H1 (cell line): ENCODE results near the gene TEAD1. TPM values are rescaled to one million over a fixed set of nuclear protein-coding genes. Genes with fewer than 3 reads are reported as not detected.

ENCODE experiments used
- CEBPB ChIP-seq: IDR thresholded peaks from 2 replicates; pipeline ENCODE4 v1.6.1; 2012; ENCODE audit warnings: low read depth, low read length
- CHD2 ChIP-seq: IDR thresholded peaks from 2 replicates; pipeline ENCODE4 v1.6.1; 2012; ENCODE audit warnings: low read length, improper control_type of control experiment
- EGR1 ChIP-seq: IDR thresholded peaks from 2 replicates; pipeline ENCODE4 v1.6.1; 2011; ENCODE audit warnings: low read depth, low read length, borderline replicate concordance
- KDM1A ChIP-seq: fragments of 200-600, 300-600 bp; sonication (generic); IDR thresholded peaks from 2 replicates; pipeline ENCODE4 v1.7.1; 2016; ENCODE audit warnings: mild to moderate bottlenecking, low read length, borderline replicate concordance
- POLR2A ChIP-seq, 2 experiments: IDR thresholded peaks; 1 replicate in 1 of 2; 2 replicates in 1 of 2; pipeline ENCODE4 v1.6.1; 2011; ENCODE audit warnings: low read depth in 2 of 2, low read length in 2 of 2, mild to moderate bottlenecking in 2 of 2; ENCODE audit errors: control extremely low read depth in 1 of 2
- TAF7 ChIP-seq: optimal IDR thresholded peaks from 2 replicates; pipeline ENCODE3; 2011; ENCODE audit warnings: low read depth, mild to moderate bottlenecking, inconsistent platforms, low read length, moderate library complexity, borderline replicate concordance
- polyA plus RNA-seq, 7 experiments: library from polyadenylated mRNA; depleted of rRNA in 3 of 7; stranded (reverse) in 5 of 7; unstranded in 2 of 7; fragments of >200 nt in 5 of 7; fragments of 200-250 nt in 2 of 7; gene quantifications; 1 replicate in 5 of 7; 2 replicates in 1 of 7; 4 replicates in 1 of 7; pipeline versions ENCODE4 v1.2.1 to v1.2.3, GENCODE V29; 2011 to 2013; ENCODE audit warnings: missing spikeins in 2 of 7, mixed read lengths in 2 of 7
- total RNA-seq: library from RNA; stranded (reverse); fragmentation: NEBNext Ultra II Directional; extraction: Animal tissue kit (Norgen Biotek cat#: 25700); gene quantifications from 2 replicates; pipeline ENCODE4 v1.2.1, GENCODE V29; 2021
- TF ChIP-seq, protein P1 (sequence below): fragments of 300-600 bp; sonication (generic); IDR thresholded peaks from 2 replicates; pipeline ENCODE4 v1.7.1; 2012; ENCODE audit warnings: low read length, moderate library complexity, mild to moderate bottlenecking, inconsistent platforms; ENCODE audit not compliant: insufficient replicate concordance

Gene TEAD1
- total and polyA plus RNA-seq, 2 of the 8 experiments (the other 6 are each of a cell fraction or from before 2014, with no cell fraction given): 15.6 to 67.4 TPM

DNA sequence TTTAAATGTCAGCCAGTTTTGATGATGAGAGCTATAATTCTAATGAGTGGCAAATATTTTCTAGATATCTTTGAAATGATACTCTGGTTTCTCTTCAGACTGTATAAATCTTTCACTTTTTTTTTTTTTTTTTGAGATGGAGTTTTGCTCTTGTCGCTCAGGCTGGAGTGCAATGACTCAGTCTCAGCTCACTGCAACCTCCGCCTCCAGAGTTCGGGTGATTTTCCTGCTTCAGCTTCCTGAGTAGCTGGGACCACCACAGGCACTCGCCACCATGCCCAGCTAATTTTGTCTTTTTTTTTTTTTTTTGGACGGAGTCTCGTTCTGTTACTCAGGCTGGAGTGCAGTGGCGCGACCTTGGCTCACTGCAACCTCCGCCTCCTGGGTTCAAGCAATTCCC lies 113.6 kb downstream of the TEAD1 start (continued):
- TF ChIP-seq, protein P1, sequence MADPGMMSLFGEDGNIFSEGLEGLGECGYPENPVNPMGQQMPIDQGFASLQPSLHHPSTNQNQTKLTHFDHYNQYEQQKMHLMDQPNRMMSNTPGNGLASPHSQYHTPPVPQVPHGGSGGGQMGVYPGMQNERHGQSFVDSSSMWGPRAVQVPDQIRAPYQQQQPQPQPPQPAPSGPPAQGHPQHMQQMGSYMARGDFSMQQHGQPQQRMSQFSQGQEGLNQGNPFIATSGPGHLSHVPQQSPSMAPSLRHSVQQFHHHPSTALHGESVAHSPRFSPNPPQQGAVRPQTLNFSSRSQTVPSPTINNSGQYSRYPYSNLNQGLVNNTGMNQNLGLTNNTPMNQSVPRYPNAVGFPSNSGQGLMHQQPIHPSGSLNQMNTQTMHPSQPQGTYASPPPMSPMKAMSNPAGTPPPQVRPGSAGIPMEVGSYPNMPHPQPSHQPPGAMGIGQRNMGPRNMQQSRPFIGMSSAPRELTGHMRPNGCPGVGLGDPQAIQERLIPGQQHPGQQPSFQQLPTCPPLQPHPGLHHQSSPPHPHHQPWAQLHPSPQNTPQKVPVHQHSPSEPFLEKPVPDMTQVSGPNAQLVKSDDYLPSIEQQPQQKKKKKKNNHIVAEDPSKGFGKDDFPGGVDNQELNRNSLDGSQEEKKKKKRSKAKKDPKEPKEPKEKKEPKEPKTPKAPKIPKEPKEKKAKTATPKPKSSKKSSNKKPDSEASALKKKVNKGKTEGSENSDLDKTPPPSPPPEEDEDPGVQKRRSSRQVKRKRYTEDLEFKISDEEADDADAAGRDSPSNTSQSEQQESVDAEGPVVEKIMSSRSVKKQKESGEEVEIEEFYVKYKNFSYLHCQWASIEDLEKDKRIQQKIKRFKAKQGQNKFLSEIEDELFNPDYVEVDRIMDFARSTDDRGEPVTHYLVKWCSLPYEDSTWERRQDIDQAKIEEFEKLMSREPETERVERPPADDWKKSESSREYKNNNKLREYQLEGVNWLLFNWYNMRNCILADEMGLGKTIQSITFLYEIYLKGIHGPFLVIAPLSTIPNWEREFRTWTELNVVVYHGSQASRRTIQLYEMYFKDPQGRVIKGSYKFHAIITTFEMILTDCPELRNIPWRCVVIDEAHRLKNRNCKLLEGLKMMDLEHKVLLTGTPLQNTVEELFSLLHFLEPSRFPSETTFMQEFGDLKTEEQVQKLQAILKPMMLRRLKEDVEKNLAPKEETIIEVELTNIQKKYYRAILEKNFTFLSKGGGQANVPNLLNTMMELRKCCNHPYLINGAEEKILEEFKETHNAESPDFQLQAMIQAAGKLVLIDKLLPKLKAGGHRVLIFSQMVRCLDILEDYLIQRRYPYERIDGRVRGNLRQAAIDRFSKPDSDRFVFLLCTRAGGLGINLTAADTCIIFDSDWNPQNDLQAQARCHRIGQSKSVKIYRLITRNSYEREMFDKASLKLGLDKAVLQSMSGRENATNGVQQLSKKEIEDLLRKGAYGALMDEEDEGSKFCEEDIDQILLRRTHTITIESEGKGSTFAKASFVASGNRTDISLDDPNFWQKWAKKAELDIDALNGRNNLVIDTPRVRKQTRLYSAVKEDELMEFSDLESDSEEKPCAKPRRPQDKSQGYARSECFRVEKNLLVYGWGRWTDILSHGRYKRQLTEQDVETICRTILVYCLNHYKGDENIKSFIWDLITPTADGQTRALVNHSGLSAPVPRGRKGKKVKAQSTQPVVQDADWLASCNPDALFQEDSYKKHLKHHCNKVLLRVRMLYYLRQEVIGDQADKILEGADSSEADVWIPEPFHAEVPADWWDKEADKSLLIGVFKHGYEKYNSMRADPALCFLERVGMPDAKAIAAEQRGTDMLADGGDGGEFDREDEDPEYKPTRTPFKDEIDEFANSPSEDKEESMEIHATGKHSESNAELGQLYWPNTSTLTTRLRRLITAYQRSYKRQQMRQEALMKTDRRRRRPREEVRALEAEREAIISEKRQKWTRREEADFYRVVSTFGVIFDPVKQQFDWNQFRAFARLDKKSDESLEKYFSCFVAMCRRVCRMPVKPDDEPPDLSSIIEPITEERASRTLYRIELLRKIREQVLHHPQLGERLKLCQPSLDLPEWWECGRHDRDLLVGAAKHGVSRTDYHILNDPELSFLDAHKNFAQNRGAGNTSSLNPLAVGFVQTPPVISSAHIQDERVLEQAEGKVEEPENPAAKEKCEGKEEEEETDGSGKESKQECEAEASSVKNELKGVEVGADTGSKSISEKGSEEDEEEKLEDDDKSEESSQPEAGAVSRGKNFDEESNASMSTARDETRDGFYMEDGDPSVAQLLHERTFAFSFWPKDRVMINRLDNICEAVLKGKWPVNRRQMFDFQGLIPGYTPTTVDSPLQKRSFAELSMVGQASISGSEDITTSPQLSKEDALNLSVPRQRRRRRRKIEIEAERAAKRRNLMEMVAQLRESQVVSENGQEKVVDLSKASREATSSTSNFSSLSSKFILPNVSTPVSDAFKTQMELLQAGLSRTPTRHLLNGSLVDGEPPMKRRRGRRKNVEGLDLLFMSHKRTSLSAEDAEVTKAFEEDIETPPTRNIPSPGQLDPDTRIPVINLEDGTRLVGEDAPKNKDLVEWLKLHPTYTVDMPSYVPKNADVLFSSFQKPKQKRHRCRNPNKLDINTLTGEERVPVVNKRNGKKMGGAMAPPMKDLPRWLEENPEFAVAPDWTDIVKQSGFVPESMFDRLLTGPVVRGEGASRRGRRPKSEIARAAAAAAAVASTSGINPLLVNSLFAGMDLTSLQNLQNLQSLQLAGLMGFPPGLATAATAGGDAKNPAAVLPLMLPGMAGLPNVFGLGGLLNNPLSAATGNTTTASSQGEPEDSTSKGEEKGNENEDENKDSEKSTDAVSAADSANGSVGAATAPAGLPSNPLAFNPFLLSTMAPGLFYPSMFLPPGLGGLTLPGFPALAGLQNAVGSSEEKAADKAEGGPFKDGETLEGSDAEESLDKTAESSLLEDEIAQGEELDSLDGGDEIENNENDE: no peak
- TF ChIP-seq TAF7: no peak
- TF ChIP-seq KDM1A: no peak
- TF ChIP-seq CEBPB: no peak
- no peak for TF ChIP-seq CHD2
- TF ChIP-seq EGR1: no peak
- TF ChIP-seq POLR2A (IDR thresholded peaks at IDR 0.05; ENCODE audit: control extremely low read depth in 1 of 2, low read depth in 2 of 2, low read length in 2 of 2): no peak
- TF ChIP-seq, all 59 proteins: peak for 0
